GM23338 (cell line): Measurements from ENCODE around the gene GMPR. TPM values are rescaled to one million over a fixed set of nuclear protein-coding genes. Genes with fewer than 3 reads are reported as not detected.

Experiments used
- ATAC-seq: fragments of 200-7000 bp; cut with Tn5 transposase; 3 replicates; pipeline ENCODE4 v1.9.1; 2020
- DNase-seq: peaks from one replicate; pipeline ENCODE4 v3.0.0-alpha.2; 2015; ENCODE audit warnings: low spot score
- H2AFZ ChIP-seq: fragments of 200-600 bp; sonication (generic); 2 replicates; pipeline ENCODE4 v1.8.0; 2016; ENCODE audit warnings: antibody characterized with exemption, mild to moderate bottlenecking, moderate library complexity
- H3F3A ChIP-seq: fragments of 200-600 bp; sonication (generic); replicated peaks from 2 replicates; pipeline ENCODE4 v1.8.0; 2017; ENCODE audit warnings: antibody characterized with exemption, mixed run types, low read depth
- H3K27ac ChIP-seq: fragments of 200-600 bp; sonication (generic); 2 replicates; pipeline ENCODE4 v1.6.1; 2016; ENCODE audit warnings: low read depth
- H3K27me3 ChIP-seq: fragments of 200-600 bp; sonication (generic); 2 replicates; pipeline ENCODE4 v1.8.0; 2016; ENCODE audit warnings: mild to moderate bottlenecking, mixed run types, moderate library complexity; ENCODE audit not compliant: insufficient read depth
- H3K36me3 ChIP-seq: fragments of 200-600 bp; sonication (generic); 2 replicates; pipeline ENCODE4 v1.8.0; 2016; ENCODE audit warnings: mild to moderate bottlenecking; ENCODE audit not compliant: insufficient read depth
- H3K4me1 ChIP-seq: fragments of 200-600 bp; sonication (generic); 2 replicates; pipeline ENCODE4 v1.8.0; 2016; ENCODE audit warnings: mild to moderate bottlenecking, moderate library complexity; ENCODE audit not compliant: insufficient read depth
- H3K4me2 ChIP-seq: fragments of 200-600 bp; sonication (generic); 2 replicates; pipeline ENCODE4 v1.7.1; 2017; ENCODE audit warnings: mixed run types
- H3K4me3 ChIP-seq: fragments of 200-600 bp; sonication (generic); 2 replicates; pipeline ENCODE4 v1.6.1; 2016; ENCODE audit warnings: mixed run types
- H3K79me2 ChIP-seq: fragments of 200-600 bp; sonication (generic); replicated peaks from 2 replicates; pipeline ENCODE4 v1.8.0; 2017; ENCODE audit warnings: mild to moderate bottlenecking; ENCODE audit not compliant: insufficient read depth
- H3K9me2 ChIP-seq: fragments of 200-600 bp; sonication (generic); 2 replicates; pipeline ENCODE4 v1.8.0; 2017; ENCODE audit not compliant: insufficient read depth
- H4K20me1 ChIP-seq: fragments of 200-600 bp; sonication (generic); replicated peaks from 2 replicates; pipeline ENCODE4 v1.8.0; 2017; ENCODE audit warnings: mild to moderate bottlenecking; ENCODE audit not compliant: insufficient read depth
- H3K27ac Mint-ChIP-seq: 2 replicates; pipeline ENCODE4 v1.8.0; 2020; ENCODE audit warnings: inconsistent platforms, mild to moderate bottlenecking, moderate library complexity, mixed read lengths
- H3K27me3 Mint-ChIP-seq: 3 replicates; pipeline ENCODE4 v1.8.0; 2022; ENCODE audit warnings: low read depth, mild to moderate bottlenecking, moderate library complexity, mixed read lengths, inconsistent platforms; ENCODE audit not compliant: insufficient read depth, poor library complexity
- H3K36me3 Mint-ChIP-seq: 3 replicates; pipeline ENCODE4 v1.8.0; 2021; ENCODE audit warnings: low read depth, mild to moderate bottlenecking, inconsistent platforms, moderate library complexity, mixed read lengths
- H3K4me1 Mint-ChIP-seq: 3 replicates; pipeline ENCODE4 v1.8.0; 2020; ENCODE audit warnings: mild to moderate bottlenecking, inconsistent platforms, mixed read lengths
- H3K4me3 Mint-ChIP-seq: 3 replicates; pipeline ENCODE4 v1.8.0; 2021; ENCODE audit warnings: moderate library complexity, mild to moderate bottlenecking, inconsistent platforms, mixed read lengths
- H3K9me3 Mint-ChIP-seq: 3 replicates; pipeline ENCODE4 v1.8.0; 2020; ENCODE audit warnings: moderate library complexity, mild to moderate bottlenecking, inconsistent platforms, mixed read lengths
- EZH2 ChIP-seq: fragments of 200-600 bp; sonication (generic); IDR thresholded peaks from one replicate; pipeline ENCODE4 v1.8.0; 2017; ENCODE audit warnings: antibody characterized with exemption, mild to moderate bottlenecking, low read depth; ENCODE audit not compliant: unreplicated experiment
- EZH2phosphoT487 ChIP-seq: fragments of 200-600 bp; sonication (generic); IDR thresholded peaks from one replicate; pipeline ENCODE4 v1.8.1; 2018; ENCODE audit warnings: antibody characterized with exemption; ENCODE audit not compliant: unreplicated experiment
- JUNB ChIP-seq: IDR thresholded peaks from one replicate; pipeline ENCODE4 v1.6.1; 2016; ENCODE audit warnings: antibody characterized with exemption; ENCODE audit not compliant: unreplicated experiment
- NANOG ChIP-seq: IDR thresholded peaks from 2 replicates; pipeline ENCODE4 v1.6.1; 2016; ENCODE audit warnings: antibody characterized with exemption, borderline replicate concordance
- POLR2AphosphoS5 ChIP-seq: IDR thresholded peaks from 2 replicates; pipeline ENCODE4 v1.6.1; 2016; ENCODE audit warnings: antibody characterized with exemption, low read depth
- REST ChIP-seq: IDR thresholded peaks from one replicate; pipeline ENCODE4 v1.6.1; 2018; ENCODE audit warnings: antibody characterized with exemption; ENCODE audit not compliant: unreplicated experiment
- ZNF114 ChIP-seq: fragments of 250-450 bp; sonication (Bioruptor Pico); IDR thresholded peaks from 2 replicates; pipeline ENCODE4 v1.5.0; 2020; ENCODE audit warnings: mild to moderate bottlenecking, moderate library complexity
- polyA plus RNA-seq: library from polyadenylated mRNA; unstranded; fragments of >200 nt; fragmentation: Nextera tagmentation; extraction: Ambion mirVana; gene quantifications from 2 replicates; pipeline ENCODE4 v1.2.1, GENCODE V29; 2016
- total RNA-seq: library from RNA; depleted of rRNA; stranded (reverse); fragments of >200 nt; shearing (Covaris generic); gene quantifications from 2 replicates; pipeline ENCODE4 v1.2.3, GENCODE V29; 2014
- TF ChIP-seq, protein P1 (sequence below): fragments of 250-450 bp; sonication (Bioruptor Pico); IDR thresholded peaks from 2 replicates; pipeline ENCODE4 v1.5.0; 2020; ENCODE audit warnings: mild to moderate bottlenecking, moderate library complexity

The GMPR gene
- total and polyA plus RNA-seq, 2 experiments from 2014 or later: 0.23 to 0.35 TPM

DNA sequence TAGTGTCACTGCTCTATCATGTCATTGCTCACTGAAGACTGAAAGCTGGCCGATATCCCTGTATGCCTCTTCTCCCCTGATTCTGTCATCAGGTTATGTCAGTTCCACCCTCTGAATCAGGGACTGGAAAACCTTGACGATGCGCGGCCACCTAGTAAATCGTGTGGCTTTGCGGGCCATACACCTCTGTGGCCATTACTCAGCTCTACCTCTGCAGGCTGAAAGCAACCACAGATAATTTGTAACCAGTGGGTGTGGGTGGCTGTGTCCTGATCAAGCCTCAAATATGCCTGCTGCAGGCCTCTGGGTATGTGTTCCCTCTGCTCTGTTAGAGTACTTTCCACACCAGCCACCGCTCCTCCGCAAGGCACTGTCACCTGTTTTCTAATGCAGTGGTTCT lies 105.2 kb downstream of the GMPR start:
- Mint-ChIP-seq H3K9me3 (no peaks in the 10 kb centered on the region; the same call in 2 of the 3 replicates), H3K4me3 (no peak overlapping the region), H3K27me3 (peaks cover 4% of the 10 kb centered on the region), H3K27ac (no peak overlapping the region), H3K36me3 (peaks cover 3% of the 10 kb centered on the region; the same call in 1 of the 3 replicates), H3K4me1 (peaks cover 15% of the 10 kb centered on the region; the same call in 2 of the 3 replicates)
- Histone ChIP-seq H2AFZ (no peak overlapping the region), H3K4me2 (no peak overlapping the region), H3K9me2 (0 out of 2 replicates have a peak, but pooled peaks cover 5% of the 10 kb centered on the region), H3K4me3 (no peak overlapping the region), H3K27ac (no peak overlapping the region), H3K27me3 (no peaks in the 10 kb centered on the region), H3K36me3 (no peaks in the 10 kb centered on the region), H4K20me1 (no peaks in the 10 kb centered on the region), H3K4me1 (0 out of 2 replicates have a peak, but pooled peaks cover 6% of the 10 kb centered on the region), H3K79me2 (no peaks in the 10 kb centered on the region), H3F3A (no peaks in the 10 kb centered on the region)
- TF ChIP-seq REST (no peak), NANOG (no peak), EZH2 (no peak), EZH2phosphoT487 (no peak), POLR2AphosphoS5 (no peak), ZNF114 (no peak), JUNB (no peak)
- TF ChIP-seq, protein P1, sequence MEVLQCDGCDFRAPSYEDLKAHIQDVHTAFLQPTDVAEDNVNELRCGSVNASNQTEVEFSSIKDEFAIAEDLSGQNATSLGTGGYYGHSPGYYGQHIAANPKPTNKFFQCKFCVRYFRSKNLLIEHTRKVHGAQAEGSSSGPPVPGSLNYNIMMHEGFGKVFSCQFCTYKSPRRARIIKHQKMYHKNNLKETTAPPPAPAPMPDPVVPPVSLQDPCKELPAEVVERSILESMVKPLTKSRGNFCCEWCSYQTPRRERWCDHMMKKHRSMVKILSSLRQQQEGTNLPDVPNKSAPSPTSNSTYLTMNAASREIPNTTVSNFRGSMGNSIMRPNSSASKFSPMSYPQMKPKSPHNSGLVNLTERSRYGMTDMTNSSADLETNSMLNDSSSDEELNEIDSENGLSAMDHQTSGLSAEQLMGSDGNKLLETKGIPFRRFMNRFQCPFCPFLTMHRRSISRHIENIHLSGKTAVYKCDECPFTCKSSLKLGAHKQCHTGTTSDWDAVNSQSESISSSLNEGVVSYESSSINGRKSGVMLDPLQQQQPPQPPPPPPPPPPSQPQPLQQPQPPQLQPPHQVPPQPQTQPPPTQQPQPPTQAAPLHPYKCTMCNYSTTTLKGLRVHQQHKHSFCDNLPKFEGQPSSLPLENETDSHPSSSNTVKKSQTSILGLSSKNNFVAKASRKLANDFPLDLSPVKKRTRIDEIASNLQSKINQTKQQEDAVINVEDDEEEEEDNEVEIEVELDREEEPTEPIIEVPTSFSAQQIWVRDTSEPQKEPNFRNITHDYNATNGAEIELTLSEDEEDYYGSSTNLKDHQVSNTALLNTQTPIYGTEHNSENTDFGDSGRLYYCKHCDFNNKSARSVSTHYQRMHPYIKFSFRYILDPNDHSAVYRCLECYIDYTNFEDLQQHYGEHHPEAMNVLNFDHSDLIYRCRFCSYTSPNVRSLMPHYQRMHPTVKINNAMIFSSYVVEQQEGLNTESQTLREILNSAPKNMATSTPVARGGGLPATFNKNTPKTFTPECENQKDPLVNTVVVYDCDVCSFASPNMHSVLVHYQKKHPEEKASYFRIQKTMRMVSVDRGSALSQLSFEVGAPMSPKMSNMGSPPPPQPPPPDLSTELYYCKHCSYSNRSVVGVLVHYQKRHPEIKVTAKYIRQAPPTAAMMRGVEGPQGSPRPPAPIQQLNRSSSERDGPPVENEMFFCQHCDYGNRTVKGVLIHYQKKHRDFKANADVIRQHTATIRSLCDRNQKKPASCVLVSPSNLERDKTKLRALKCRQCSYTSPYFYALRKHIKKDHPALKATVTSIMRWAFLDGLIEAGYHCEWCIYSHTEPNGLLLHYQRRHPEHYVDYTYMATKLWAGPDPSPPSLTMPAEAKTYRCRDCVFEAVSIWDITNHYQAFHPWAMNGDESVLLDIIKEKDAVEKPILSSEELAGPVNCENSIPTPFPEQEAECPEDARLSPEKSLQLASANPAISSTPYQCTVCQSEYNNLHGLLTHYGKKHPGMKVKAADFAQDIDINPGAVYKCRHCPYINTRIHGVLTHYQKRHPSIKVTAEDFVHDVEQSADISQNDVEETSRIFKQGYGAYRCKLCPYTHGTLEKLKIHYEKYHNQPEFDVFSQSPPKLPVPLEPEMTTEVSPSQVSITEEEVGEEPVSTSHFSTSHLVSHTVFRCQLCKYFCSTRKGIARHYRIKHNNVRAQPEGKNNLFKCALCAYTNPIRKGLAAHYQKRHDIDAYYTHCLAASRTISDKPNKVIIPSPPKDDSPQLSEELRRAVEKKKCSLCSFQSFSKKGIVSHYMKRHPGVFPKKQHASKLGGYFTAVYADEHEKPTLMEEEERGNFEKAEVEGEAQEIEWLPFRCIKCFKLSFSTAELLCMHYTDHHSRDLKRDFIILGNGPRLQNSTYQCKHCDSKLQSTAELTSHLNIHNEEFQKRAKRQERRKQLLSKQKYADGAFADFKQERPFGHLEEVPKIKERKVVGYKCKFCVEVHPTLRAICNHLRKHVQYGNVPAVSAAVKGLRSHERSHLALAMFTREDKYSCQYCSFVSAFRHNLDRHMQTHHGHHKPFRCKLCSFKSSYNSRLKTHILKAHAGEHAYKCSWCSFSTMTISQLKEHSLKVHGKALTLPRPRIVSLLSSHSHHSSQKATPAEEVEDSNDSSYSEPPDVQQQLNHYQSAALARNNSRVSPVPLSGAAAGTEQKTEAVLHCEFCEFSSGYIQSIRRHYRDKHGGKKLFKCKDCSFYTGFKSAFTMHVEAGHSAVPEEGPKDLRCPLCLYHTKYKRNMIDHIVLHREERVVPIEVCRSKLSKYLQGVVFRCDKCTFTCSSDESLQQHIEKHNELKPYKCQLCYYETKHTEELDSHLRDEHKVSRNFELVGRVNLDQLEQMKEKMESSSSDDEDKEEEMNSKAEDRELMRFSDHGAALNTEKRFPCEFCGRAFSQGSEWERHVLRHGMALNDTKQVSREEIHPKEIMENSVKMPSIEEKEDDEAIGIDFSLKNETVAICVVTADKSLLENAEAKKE (CRISPR knock-in tag): no peak
- ATAC-seq (no peak), DNase-seq (no peak)
